Heart left ventricle (tissue), 13 donors: ENCODE data around the gene PCDHGB1.

Experiments
- CTCF ChIP-seq, 12 donors: fragments of 200-600 bp; sonication (generic) in 4 of 12; IDR thresholded peaks; one replicate each; pipeline versions ENCODE4 v1.5.0 to v1.8.0; 2018 to 2022; ENCODE audit warnings: antibody characterized with exemption in 12 of 12, mild to moderate bottlenecking in 5 of 12
- POLR2A ChIP-seq, 2 donors: fragments of 450-650 bp; IDR thresholded peaks; one replicate each; pipeline ENCODE4 v1.6.1; 2017; ENCODE audit warnings: antibody characterized with exemption in 2 of 2, mild to moderate bottlenecking in 2 of 2, moderate library complexity in 2 of 2
- donor health status: ischemic (EF 13 %, LVEDD 7.1; RV severe dilation, severe dysfunction).
- donor health status: DM: no; HTN: yes; CAD: no.
- donor health status: DM: no; HTN: no; CAD: no.
- donor health status: ischemic (EF 25% LVEDD 6.9; RV normal size, moderate dysfunction).
- donor health status: ischemic (EF 25% LVEDD 5.7; RV mildly dilated, moderate dysfunction).
- donor health status: ischemic (EF 35%, LVEDD 5.7; RV mildly dilated, moderate dysfunction).
- donor health status: nonischemic (EF 11% LVEDD 7.7; RV severe dilation, severe dysfunction).
- donor health status: DM: yes; HTN: yes; CAD: no.
- donor health status: PGD.
- donor health status: ischemic (EF 29% LVEDD 5.4; RV normal size, mild dysfunction).
- donor health status: nonischemic (EF 23%, LVEDD 6.1; RV moderate dilation, normal function).

GRCh38 chr5:141343242-141343952 lies 6.5 kb upstream of the PCDHGB1 start, which contains the start of gene PCDHGA3:
- TF ChIP-seq CTCF (IDR thresholded peaks at IDR 0.05) (peak; percentile 34 to 61 (median 54)), POLR2A (IDR thresholded peaks at IDR 0.05) (no peak)
